Occipital lobe (tissue), 2 donors: ENCODE data around the gene EIF3D. TPM values are rescaled to one million over a fixed set of nuclear protein-coding genes. Genes with fewer than 3 reads are reported as not detected.
A peak's percentile ranks its signal among the peaks of the same experiment; 100 is the strongest.

Experiments used
- DNase-seq: peaks from one replicate; lab custom pipeline; 2025; lab: John Stamatoyannopoulos, UW
- total RNA-seq: library from RNA; depleted of rRNA; stranded (reverse); fragments of >200 nt; gene quantifications from one replicate; pipeline ENCODE4 v1.2.3, GENCODE V29; 2014

Gene EIF3D
- total RNA-seq, 1 donor from 2014 or later = 200 TPM

- DNase-seq = no peak
These were observed 21.4 kb downstream of the EIF3D start for GRCh38 chr22:36507518-36508010.

GRCh38 chr22:36506637-36507517, 22.1 kb downstream of the EIF3D start, which contains the start of gene FOXRED2:
Gene FOXRED2, minus strand, starts transcription at chr22:36507040. Its CDS starts 618 bp downstream, at chr22:36506422.
- peak; percentile 81 for DNase-seq

GRCh38 chr22:36505998-36506635, 22.8 kb downstream of the EIF3D start:
- DNase-seq = no peak

- DNase-seq = no peak
These were observed 30.9 kb downstream of the EIF3D start for GRCh38 chr22:36497910-36498665.

GRCh38 chr22:36493690-36494110, 35.3 kb downstream of the EIF3D start:
- DNase-seq = no peak

- DNase-seq = no peak
These were observed 36.9 kb downstream of the EIF3D start for GRCh38 chr22:36492109-36492508.

GRCh38 chr22:36491155-36491554, 37.8 kb downstream of the EIF3D start:
- DNase-seq = no peak

- no peak for DNase-seq
These were observed 42.2 kb downstream of the EIF3D start for GRCh38 chr22:36486619-36487384.

GRCh38 chr22:36481393-36482168, 47.4 kb downstream of the EIF3D start, which contains the start of gene TXN2:
Gene TXN2, minus strand, starts transcription at chr22:36481640. Its CDS starts 803 bp downstream, at chr22:36480837.
- DNase-seq = peak; percentile 97

- DNase-seq = no peak
These were observed 48.0 kb downstream of the EIF3D start for GRCh38 chr22:36480941-36481392.

GRCh38 chr22:36478966-36479365, 50.0 kb downstream of the EIF3D start:
- DNase-seq = no peak

GRCh38 chr22:36475341-36475740, 53.6 kb downstream of the EIF3D start:
- DNase-seq = no peak

GRCh38 chr22:36472689-36473088, 56.3 kb downstream of the EIF3D start:
- DNase-seq = no peak

GRCh38 chr22:36471341-36471821, 57.6 kb downstream of the EIF3D start:
- no peak for DNase-seq

GRCh38 chr22:36470994-36471331, 58.0 kb downstream of the EIF3D start:
- no peak for DNase-seq

- DNase-seq = peak; percentile 86
These were observed 58.6 kb downstream of the EIF3D start for GRCh38 chr22:36470162-36470993.

GRCh38 chr22:36469094-36469710, 59.8 kb downstream of the EIF3D start:
- DNase-seq = no peak

GRCh38 chr22:36467946-36468345, 61.0 kb downstream of the EIF3D start:
- no peak for DNase-seq
